Measurements from ENCODE around the gene PTTG1IP.

DNA sequence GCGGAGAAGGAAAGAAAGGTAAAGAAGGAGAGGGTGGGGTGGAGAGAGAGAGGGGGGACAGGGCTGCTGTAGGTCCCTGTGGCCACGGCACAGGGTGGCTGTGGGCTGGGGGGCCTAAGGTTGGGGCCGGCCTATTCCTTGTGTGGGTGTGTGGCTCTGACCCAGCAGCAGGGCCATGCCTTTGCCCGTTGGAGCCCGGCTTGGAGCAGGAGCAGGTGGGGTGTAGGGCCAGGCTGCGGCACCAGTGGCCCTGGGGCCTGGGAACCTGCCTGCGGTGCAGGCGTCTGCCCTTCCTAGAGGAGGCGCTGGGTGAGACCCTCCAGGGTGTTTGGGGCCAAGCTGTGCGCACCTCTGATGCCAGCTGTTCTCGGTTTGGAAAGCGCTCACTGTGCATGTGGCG lies 36.0 kb downstream of the PTTG1IP start:
- TF ChIP-seq, protein P1, sequence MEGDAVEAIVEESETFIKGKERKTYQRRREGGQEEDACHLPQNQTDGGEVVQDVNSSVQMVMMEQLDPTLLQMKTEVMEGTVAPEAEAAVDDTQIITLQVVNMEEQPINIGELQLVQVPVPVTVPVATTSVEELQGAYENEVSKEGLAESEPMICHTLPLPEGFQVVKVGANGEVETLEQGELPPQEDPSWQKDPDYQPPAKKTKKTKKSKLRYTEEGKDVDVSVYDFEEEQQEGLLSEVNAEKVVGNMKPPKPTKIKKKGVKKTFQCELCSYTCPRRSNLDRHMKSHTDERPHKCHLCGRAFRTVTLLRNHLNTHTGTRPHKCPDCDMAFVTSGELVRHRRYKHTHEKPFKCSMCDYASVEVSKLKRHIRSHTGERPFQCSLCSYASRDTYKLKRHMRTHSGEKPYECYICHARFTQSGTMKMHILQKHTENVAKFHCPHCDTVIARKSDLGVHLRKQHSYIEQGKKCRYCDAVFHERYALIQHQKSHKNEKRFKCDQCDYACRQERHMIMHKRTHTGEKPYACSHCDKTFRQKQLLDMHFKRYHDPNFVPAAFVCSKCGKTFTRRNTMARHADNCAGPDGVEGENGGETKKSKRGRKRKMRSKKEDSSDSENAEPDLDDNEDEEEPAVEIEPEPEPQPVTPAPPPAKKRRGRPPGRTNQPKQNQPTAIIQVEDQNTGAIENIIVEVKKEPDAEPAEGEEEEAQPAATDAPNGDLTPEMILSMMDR (IDR thresholded peaks at IDR 0.05; ENCODE audit: low read depth, low read length, poor library complexity, severe bottlenecking), result no peak
- no peak for TF ChIP-seq EZH2phosphoT487 (IDR thresholded peaks at IDR 0.05; ENCODE audit: borderline replicate concordance, low read length)
